Pulmonary artery endothelial cell (primary cell): ENCODE measurements around the gene PRR20B. TPM values are rescaled to one million over a fixed set of nuclear protein-coding genes. Genes with fewer than 3 reads are reported as not detected.
"Not testable (repeated sequence)": the region's sequence is repeated elsewhere in the genome, so short reads cannot be mapped to it uniquely, and the experiment has no call there.

Source experiments
- DNase-seq: peaks from one replicate; pipeline ENCODE4 v3.0.0-alpha.2; 2011; ENCODE audit warnings: low read depth, low spot score
- total RNA-seq: library from RNA; depleted of rRNA; stranded (reverse); fragments of >200 nt; gene quantifications from 2 replicates; pipeline ENCODE4 v1.2.3, GENCODE V29; 2014

Gene PRR20B
- not detected in 2 replicates for total RNA-seq

DNA sequence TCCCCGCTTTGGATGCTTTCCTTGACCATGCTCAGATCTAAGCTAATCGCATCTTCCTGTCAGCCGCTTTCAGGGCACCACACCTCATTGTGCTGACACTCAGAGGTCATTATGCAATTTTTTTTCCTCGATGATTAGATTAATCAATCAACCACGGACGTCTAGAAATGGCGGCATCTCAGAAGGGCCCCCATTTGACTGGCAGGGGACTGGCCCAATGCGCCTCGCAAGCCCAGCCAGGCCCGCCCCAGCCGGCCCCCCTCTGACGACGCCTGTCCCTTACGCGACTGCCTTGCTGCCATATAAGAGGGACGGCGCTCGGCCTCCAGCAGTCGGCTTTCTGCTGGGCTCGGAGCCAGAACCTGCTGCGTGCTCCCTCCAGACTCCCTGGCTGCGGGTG lies at the start of gene PRR20B:
TSS of gene PRR20B (plus strand) at position 301 of the 400 bp plus-strand sequence. CDS start 387 bp downstream, outside the sequence.
- DNase-seq: not testable (repeated sequence)

GRCh38 chr13:57114945-57115344 lies 32.3 kb upstream of the PRR20B start:
- DNase-seq: no peak

DNA sequence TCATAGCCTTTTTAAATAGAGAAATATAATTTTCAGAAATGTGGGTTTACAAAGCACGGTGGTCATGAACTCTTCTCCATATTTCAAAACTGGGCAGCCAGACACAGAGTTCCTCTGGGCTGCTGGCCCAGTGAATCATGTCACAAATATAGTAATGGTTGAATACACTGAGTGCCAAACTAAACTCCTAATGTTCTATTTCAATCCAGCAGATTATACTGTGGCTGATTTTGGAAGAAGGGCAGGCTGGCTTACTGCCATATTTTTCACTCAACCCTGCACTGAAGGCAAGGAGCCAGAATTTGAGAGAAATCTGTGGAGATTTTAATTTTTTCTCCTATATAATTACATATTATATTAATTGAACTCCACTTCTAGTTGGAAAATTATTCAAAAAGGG lies 23.6 kb upstream of the PRR20B start:
- no peak for DNase-seq

DNA sequence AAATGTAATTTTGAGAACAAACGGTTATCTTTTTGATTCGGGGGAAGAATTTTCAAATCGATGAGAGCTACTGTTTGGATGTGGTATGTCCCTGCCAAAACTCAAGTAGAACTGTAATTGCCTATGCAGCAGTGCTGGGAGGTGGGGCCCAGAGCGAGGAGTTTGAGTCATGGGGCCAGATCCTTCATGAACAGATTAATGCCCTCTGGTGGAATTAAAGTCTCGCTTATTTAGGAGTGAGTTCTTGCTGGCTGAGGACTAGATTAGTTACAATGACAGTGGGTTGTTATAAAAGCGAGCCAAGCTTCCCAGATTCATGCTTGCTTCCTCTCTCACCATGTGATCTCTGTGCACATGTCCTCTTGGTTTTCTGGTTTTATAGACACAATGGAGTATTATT lies 18.4 kb upstream of the PRR20B start:
- DNase-seq: no peak

DNA sequence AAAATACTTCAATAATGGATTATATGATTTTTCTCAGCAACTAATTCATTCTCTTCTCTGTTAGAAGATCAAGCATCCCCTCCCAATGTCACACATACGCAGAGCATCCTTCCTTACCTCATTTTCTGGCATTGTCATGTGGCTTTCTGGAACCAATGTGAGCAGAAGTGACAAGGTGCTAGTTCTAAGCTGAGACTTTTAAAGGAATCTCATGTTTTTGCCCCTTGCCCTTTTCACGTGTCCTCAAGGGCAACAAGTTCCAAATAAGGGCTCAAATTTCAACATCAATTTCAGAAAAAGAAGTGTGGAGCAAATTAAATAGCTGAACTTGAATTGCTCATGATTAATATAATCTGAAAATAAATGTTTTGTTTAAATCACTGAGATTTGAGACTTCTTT lies 11.2 kb upstream of the PRR20B start:
- DNase-seq: no peak

DNA sequence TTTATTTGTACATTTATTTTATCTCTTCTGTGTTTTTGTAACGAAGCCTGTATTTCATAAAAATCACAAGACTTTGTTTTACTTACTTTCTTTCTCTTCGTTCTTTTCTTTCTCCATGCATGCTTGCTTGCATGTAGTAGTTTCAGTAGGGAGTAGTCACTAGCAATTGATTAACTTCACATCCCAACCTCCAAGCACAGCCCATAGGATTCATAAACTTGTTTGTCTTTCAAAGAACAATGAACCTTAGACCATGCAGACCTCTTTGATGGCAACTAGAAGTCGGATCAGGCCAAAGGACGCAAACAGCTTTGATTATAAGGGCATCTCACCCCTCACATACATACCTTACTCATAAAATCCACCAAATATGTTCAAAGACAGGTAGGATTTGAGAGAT lies 9.7 kb upstream of the PRR20B start:
- no peak for DNase-seq

DNA sequence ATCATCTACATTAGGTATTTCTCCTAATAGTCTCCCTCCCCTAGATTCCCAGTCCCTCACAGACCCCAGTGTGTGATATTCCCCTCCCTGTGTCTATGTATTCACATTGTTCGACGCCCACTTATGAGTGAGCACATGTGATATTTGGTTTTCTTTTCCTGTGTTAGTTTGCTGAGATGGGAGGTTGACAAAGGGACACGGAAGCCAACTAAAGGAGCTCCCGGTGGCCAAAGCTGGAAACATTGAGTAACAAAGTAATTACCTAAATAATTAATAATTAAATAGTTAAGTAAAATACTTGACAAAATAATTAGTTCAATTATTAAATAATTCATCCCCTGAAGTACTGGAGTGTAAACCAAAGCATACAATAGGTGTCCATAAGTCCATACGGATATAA lies 8.3 kb upstream of the PRR20B start:
- no peak for DNase-seq

DNA sequence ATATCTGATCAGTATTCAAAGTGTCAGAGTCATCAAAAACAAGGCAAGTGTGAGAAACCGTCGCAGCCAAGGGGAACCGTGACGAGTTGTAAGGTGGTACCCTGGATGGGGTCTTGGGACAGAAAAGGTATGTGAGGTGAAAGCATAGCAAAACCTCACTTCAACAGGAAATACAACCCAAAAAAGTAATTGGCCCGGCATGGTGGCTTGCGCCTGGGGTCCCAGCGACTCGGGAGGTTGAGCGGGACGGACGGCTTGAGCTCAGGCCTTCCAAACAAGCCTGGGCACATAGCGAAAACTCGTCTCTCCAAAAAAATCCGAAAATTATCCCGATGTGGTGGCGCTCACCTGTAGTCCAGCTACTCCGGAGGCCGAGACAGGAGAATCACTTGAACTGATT lies 7.5 kb upstream of the PRR20B start:
- DNase-seq: not testable (repeated sequence)

DNA sequence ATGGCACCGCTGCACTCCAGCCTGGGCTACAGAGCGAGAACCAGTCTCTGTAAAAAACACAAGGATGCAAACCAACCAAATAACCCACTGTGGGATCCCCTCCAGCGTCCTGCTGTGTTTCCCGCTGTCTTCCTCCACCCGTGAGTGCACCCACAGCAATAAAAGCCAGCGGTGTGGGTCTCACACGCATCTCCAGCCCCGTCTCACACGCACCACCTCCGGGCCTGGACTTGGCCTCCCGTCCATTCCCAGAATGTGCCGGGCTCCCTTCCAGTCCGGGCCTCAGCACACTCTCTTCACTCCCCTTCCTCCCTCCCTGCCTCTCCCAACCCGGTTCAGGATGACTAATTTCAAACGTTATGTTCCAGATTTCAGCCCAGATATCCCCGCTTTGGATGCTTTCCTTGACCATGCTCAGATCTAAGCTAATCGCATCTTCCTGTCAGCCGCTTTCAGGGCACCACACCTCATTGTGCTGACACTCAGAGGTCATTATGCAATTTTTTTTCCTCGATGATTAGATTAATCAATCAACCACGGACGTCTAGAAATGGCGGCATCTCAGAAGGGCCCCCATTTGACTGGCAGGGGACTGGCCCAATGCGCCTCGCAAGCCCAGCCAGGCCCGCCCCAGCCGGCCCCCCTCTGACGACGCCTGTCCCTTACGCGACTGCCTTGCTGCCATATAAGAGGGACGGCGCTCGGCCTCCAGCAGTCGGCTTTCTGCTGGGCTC lies 6.9 kb upstream of the PRR20B start, which contains the start of gene PRR20A:
TSS of gene PRR20A (plus strand) at position 684 of the 734 bp plus-strand sequence. CDS start 387 bp downstream, outside the sequence.
- not testable (repeated sequence) for DNase-seq

- DNase-seq: not testable (repeated sequence)
Observed at GRCh38 chr13:57148106-57148505, 818 bp downstream of the PRR20B start.

- DNase-seq: not testable (repeated sequence)
Observed at GRCh38 chr13:57153761-57154160, 6.5 kb downstream of the PRR20B start, which contains the start of gene PRR20C. PRR20C (plus strand) TSS chr13:57154061; CDS start chr13:57154448, 387 bp downstream.

GRCh38 chr13:57160332-57160731 lies 13.0 kb downstream of the PRR20B start, which contains the start of gene PRR20D:
PRR20D (plus strand) TSS chr13:57160632; CDS start chr13:57161019, 387 bp downstream.
- DNase-seq: not testable (repeated sequence)

- not testable (repeated sequence) for DNase-seq
Observed at GRCh38 chr13:57166897-57167296, 19.6 kb downstream of the PRR20B start, which contains the start of gene PRR20E. PRR20E (plus strand) TSS chr13:57167197; CDS start chr13:57167584, 387 bp downstream.

DNA sequence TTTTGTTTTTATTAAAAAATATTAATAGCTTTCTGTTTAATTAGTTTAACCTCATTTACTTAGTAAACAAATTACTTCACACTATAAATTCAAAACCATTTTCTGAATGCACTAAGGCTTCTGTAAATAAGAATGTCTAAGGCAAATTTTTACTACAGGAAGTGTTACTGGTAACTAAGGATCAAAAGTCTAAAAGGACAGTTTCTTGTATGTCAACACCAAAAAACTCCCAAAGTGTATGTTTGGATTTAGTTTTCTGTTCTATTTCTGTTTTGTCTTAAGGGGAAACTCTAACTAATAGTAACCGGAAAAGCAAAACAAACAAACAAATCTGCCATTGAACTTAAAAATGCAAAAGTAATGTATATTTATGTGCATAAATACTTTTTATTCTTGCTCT lies 44.4 kb downstream of the PRR20B start:
- no peak for DNase-seq

Other genes with a start within 250 kb of the PRR20B start
- gene PRR20A, start 6.6 kb upstream of the PRR20B start, total RNA-seq: not detected in 2 replicates
- gene PRR20C, start 6.6 kb downstream of the PRR20B start, total RNA-seq: not detected in 2 replicates
- not detected in 2 replicates for gene PRR20D, start 13.1 kb downstream of the PRR20B start, total RNA-seq
- gene PRR20E, start 19.7 kb downstream of the PRR20B start, total RNA-seq: not detected in 2 replicates